H1 (cell line): ENCODE results near the gene AKR1C2. TPM values are rescaled to one million over a fixed set of nuclear protein-coding genes. Genes with fewer than 3 reads are reported as not detected.

Source experiments
- ASH2L ChIP-seq: fragments of 200-600, 300-600 bp; sonication (generic); IDR thresholded peaks from one replicate; pipeline ENCODE4 v1.7.1; 2017; ENCODE audit warnings: low read length
- KDM5A ChIP-seq: fragments of 200-600 bp; IDR thresholded peaks from 2 replicates; pipeline ENCODE4 v1.7.1; 2012; ENCODE audit warnings: mild to moderate bottlenecking, low read length, inconsistent platforms, mixed read lengths
- MAFK ChIP-seq: IDR thresholded peaks from 2 replicates; pipeline ENCODE4 v1.6.1; 2012; ENCODE audit warnings: low read depth, mild to moderate bottlenecking, improper control_type of control experiment, low read length
- SP1 ChIP-seq: IDR thresholded peaks from 2 replicates; pipeline ENCODE4 v1.6.1; 2011; ENCODE audit warnings: low read depth, low read length
- TEAD4 ChIP-seq: IDR thresholded peaks from 2 replicates; pipeline ENCODE4 v1.6.1; 2012; ENCODE audit warnings: low read depth, low read length, inconsistent platforms, mixed read lengths
- YY1 ChIP-seq: IDR thresholded peaks from 2 replicates; pipeline ENCODE4 v1.6.1; 2011; ENCODE audit warnings: low read depth, mild to moderate bottlenecking, low read length
- polyA plus RNA-seq, 7 experiments: library from polyadenylated mRNA; depleted of rRNA in 3 of 7; stranded (reverse) in 5 of 7; unstranded in 2 of 7; fragments of >200 nt in 5 of 7; fragments of 200-250 nt in 2 of 7; gene quantifications; 1 replicate in 5 of 7; 2 replicates in 1 of 7; 4 replicates in 1 of 7; pipeline versions ENCODE4 v1.2.1 to v1.2.3, GENCODE V29; 2011 to 2013; ENCODE audit warnings: missing spikeins in 2 of 7, mixed read lengths in 2 of 7
- total RNA-seq: library from RNA; stranded (reverse); fragmentation: NEBNext Ultra II Directional; extraction: Animal tissue kit (Norgen Biotek cat#: 25700); gene quantifications from 2 replicates; pipeline ENCODE4 v1.2.1, GENCODE V29; 2021

The AKR1C2 gene
- total and polyA plus RNA-seq, 2 of the 8 experiments (the other 6 are each of a cell fraction or from before 2014, with no cell fraction given) = 0.77 to 1.2 TPM

GRCh38 chr10:5013385-5013784 lies 9.7 kb upstream of the AKR1C2 start (continued):
- TF ChIP-seq KDM5A (no peak), SP1 (no peak), MAFK (no peak), ASH2L (no peak), TEAD4 (no peak), YY1 (no peak)
